Omental fat pad (tissue), 4 donors: ENCODE results near the gene BLOC1S2. TPM values are rescaled to one million over a fixed set of nuclear protein-coding genes. Genes with fewer than 3 reads are reported as not detected.

Experiments
- ATAC-seq: fragments of 150-250 bp; one replicate; pipeline ENCODE4 v1.9.1; 2016; ENCODE audit warnings: mild to moderate bottlenecking, moderate library complexity; ENCODE audit not compliant: low FRiP score
- DNase-seq: peaks from one replicate; pipeline ENCODE4 v3.0.0-alpha.2; 2019; ENCODE audit warnings: low spot score
- CTCF ChIP-seq, 3 donors: fragments of 450-650 bp; IDR thresholded peaks; one replicate each; pipeline ENCODE4 v1.5.1; 2016 to 2017; ENCODE audit warnings: antibody characterized with exemption in 3 of 3, mild to moderate bottlenecking in 3 of 3, moderate library complexity in 2 of 3
- total RNA-seq, 4 donors: library from RNA; depleted of rRNA; stranded (reverse); fragments of >200 nt; gene quantifications; one replicate each; pipeline ENCODE4 v1.1.0, GENCODE V29; 2016

Gene BLOC1S2
- total RNA-seq, 4 donors from 2014 or later, result 27.0 to 32.5 (median 29.5) TPM

GRCh38 chr10:100327718-100328009, 41.2 kb upstream of the BLOC1S2 start:
- no peak for ATAC-seq
- DNase-seq, result no peak
- no peak for TF ChIP-seq CTCF (IDR thresholded peaks at IDR 0.05)

GRCh38 chr10:100327007-100327717, 40.7 kb upstream of the BLOC1S2 start:
- no peak for ATAC-seq
- no peak for DNase-seq
- no peak for TF ChIP-seq CTCF (IDR thresholded peaks at IDR 0.05)

GRCh38 chr10:100325158-100325557, 38.7 kb upstream of the BLOC1S2 start:
- ATAC-seq, result no peak
- TF ChIP-seq CTCF (IDR thresholded peaks at IDR 0.05), result no peak
- no peak for DNase-seq

GRCh38 chr10:100319707-100320402, 33.4 kb upstream of the BLOC1S2 start:
- TF ChIP-seq CTCF (IDR thresholded peaks at IDR 0.05), result no peak
- no peak for DNase-seq
- ATAC-seq, result no peak

- DNase-seq, result no peak
- no peak for TF ChIP-seq CTCF (IDR thresholded peaks at IDR 0.05)
- no peak for ATAC-seq
Measured at GRCh38 chr10:100318207-100318606, 31.7 kb upstream of the BLOC1S2 start.

GRCh38 chr10:100315615-100316014, 29.1 kb upstream of the BLOC1S2 start:
- ATAC-seq (no peak), DNase-seq (no peak)
- TF ChIP-seq CTCF (IDR thresholded peaks at IDR 0.05), result no peak

- TF ChIP-seq CTCF (IDR thresholded peaks at IDR 0.05), result no peak
- DNase-seq, result no peak
Measured at GRCh38 chr10:100311298-100311697, 24.8 kb upstream of the BLOC1S2 start.

More at GRCh38 chr10:100311298-100311697, 24.8 kb upstream of the BLOC1S2 start:
- ATAC-seq, result no peak
